HCT116 (cell line): ENCODE results near the gene ACSS3. TPM values are rescaled to one million over a fixed set of nuclear protein-coding genes. Genes with fewer than 3 reads are reported as not detected.

Experiments
- ATAC-seq: fragments of 200-7000 bp; cut with Tn5 transposase; 2 replicates; pipeline ENCODE4 v1.9.1; 2020; ENCODE audit warnings: mild to moderate bottlenecking, moderate library complexity
- BruUV-seq: library from RNA; stranded (reverse); fragments of 400-500 nt; replicated peaks from 2 replicates; lab custom pipeline; 2021; lab: Mats Ljungman, UMichigan
- CTCF ChIA-PET: fragments of 300-600 bp; sonication (Branson Sonifier 250); formaldehyde crosslinking; loops from one replicate; lab custom pipeline; 2021; ENCODE audit warnings: antibody characterized with exemption; lab: Charles Lee
- POLR2A ChIA-PET: fragments of 300-600, 350-600 bp; sonication (Branson Sonifier 250); formaldehyde crosslinking; loops from one replicate; lab custom pipeline; 2021; ENCODE audit warnings: antibody characterized with exemption; lab: Charles Lee
- RAD21 ChIA-PET, 2 experiments: fragments of 300-600 bp; sonication (Branson Sonifier 250); formaldehyde crosslinking; loops; one replicate each; lab custom pipeline; 2023; ENCODE audit warnings: low total read pairs in 2 of 2; ENCODE audit not compliant: uncharacterized antibody in 2 of 2, unreplicated experiment in 2 of 2, low non-redundant PET in 1 of 2; lab: Charles Lee
- DNase-seq: peaks from one replicate; pipeline ENCODE4 v3.0.0-alpha.2; 2010; ENCODE audit warnings: low read depth, low spot score
- H2AFZ ChIP-seq: fragments of 200-600 bp; shearing (Covaris generic), sonication (generic); 2 replicates; pipeline ENCODE4 v1.6.1; 2017; ENCODE audit warnings: low read depth, mixed run types, mixed read lengths, antibody characterized with exemption, low read length; ENCODE audit not compliant: poor library complexity, severe bottlenecking
- H3K27ac ChIP-seq: 2 replicates; pipeline ENCODE4 v1.5.1; 2012; ENCODE audit warnings: low read depth, low read length
- H3K27me3 ChIP-seq: fragments of 200-600 bp; sonication (generic); 2 replicates; pipeline ENCODE4 v1.6.1; 2016; ENCODE audit warnings: mixed run types, low read length, mixed read lengths; ENCODE audit not compliant: insufficient read depth
- H3K36me3 ChIP-seq, 2 experiments: fragments of 200-500 bp in 1 of 2; fragments of 200-600 bp in 1 of 2; sonication (Bioruptor generic) in 1 of 2; sonication (generic) in 1 of 2; 2 replicates each; pipeline versions ENCODE4 v1.5.1 to v1.6.1; 2014 to 2016; ENCODE audit warnings: low read length in 2 of 2, inconsistent platforms in 1 of 2, mixed read lengths in 1 of 2, mixed run types in 1 of 2; ENCODE audit not compliant: insufficient read depth in 2 of 2, control insufficient read depth in 1 of 2
- H3K4me1 ChIP-seq, 2 experiments: fragments of 200-600 bp in 1 of 2; sonication (generic) in 1 of 2; 2 replicates each; pipeline versions ENCODE4 v1.5.1 to v1.6.1; 2012 to 2017; ENCODE audit warnings: low read length in 2 of 2, inconsistent platforms in 1 of 2, mild to moderate bottlenecking in 1 of 2, mixed read lengths in 1 of 2, mixed run types in 1 of 2, moderate library complexity in 1 of 2; ENCODE audit not compliant: insufficient read depth in 2 of 2, control insufficient read depth in 1 of 2
- H3K4me2 ChIP-seq: fragments of 200-600 bp; sonication (generic); 2 replicates; pipeline ENCODE4 v1.6.1; 2017; ENCODE audit warnings: mixed run types, low read length, mixed read lengths
- H3K4me3 ChIP-seq, 2 experiments: fragments of 200-600 bp in 1 of 2; sonication (generic) in 1 of 2; replicated peaks in 1 of 2; 2 replicates each; pipeline ENCODE4 v1.5.1; 2011 to 2016; ENCODE audit warnings: low read length in 2 of 2, control low read depth in 1 of 2, low read depth in 1 of 2, mild to moderate bottlenecking in 1 of 2, mixed read lengths in 1 of 2, mixed run types in 1 of 2
- H3K79me2 ChIP-seq: fragments of 200-600 bp; sonication (generic); 2 replicates; pipeline ENCODE4 v1.6.1; 2017; ENCODE audit warnings: mild to moderate bottlenecking, mixed run types, low read length, moderate library complexity, mixed read lengths; ENCODE audit not compliant: insufficient read depth
- H3K9ac ChIP-seq: fragments of 200-600 bp; sonication (generic); 2 replicates; pipeline ENCODE4 v1.6.1; 2016; ENCODE audit warnings: low read length, mixed read lengths
- H3K9me2 ChIP-seq: fragments of 200-600 bp; sonication (generic), shearing (Covaris generic); 2 replicates; pipeline ENCODE4 v1.6.1; 2017; ENCODE audit warnings: mixed run types, mild to moderate bottlenecking, moderate library complexity; ENCODE audit not compliant: insufficient read depth
- H3K9me3 ChIP-seq, 2 experiments: fragments of 200-500 bp in 1 of 2; fragments of 200-600 bp in 1 of 2; sonication (Bioruptor generic) in 1 of 2; sonication (generic) in 1 of 2; 2 replicates each; pipeline ENCODE4 v1.6.1; 2014 to 2017; ENCODE audit warnings: low read length in 2 of 2, mixed read lengths in 2 of 2, inconsistent platforms in 1 of 2, low read depth in 1 of 2, mild to moderate bottlenecking in 1 of 2, mixed run types in 1 of 2, moderate library complexity in 1 of 2; ENCODE audit not compliant: control insufficient read depth in 1 of 2, insufficient read depth in 1 of 2
- H4K20me1 ChIP-seq: fragments of 200-600 bp; sonication (generic), shearing (Covaris generic); 2 replicates; pipeline ENCODE4 v1.6.1; 2017; ENCODE audit warnings: mixed run types, mild to moderate bottlenecking, moderate library complexity; ENCODE audit not compliant: insufficient read depth
- CBX3 ChIP-seq: IDR thresholded peaks from 2 replicates; pipeline ENCODE4 v1.6.1; 2012; ENCODE audit warnings: low read depth
- CEBPB ChIP-seq: IDR thresholded peaks from 2 replicates; pipeline ENCODE4 v1.6.1; 2012; ENCODE audit warnings: low read depth
- FOSL1 ChIP-seq: IDR thresholded peaks from 2 replicates; pipeline ENCODE4 v1.6.1; 2012; ENCODE audit warnings: low read depth
- POLR2A ChIP-seq: IDR thresholded peaks from 2 replicates; pipeline ENCODE4 v1.7.0; 2011; ENCODE audit warnings: borderline replicate concordance; ENCODE audit not compliant: insufficient read depth, insufficient read length; ENCODE audit errors: extremely low read depth
- POLR2AphosphoS5 ChIP-seq: IDR thresholded peaks from 2 replicates; pipeline ENCODE4 v1.6.1; 2011; ENCODE audit warnings: mild to moderate bottlenecking, low read depth, low read length, moderate library complexity
- TCF7L2 ChIP-seq: IDR thresholded peaks from 2 replicates; pipeline ENCODE4 v1.7.0; 2011; ENCODE audit warnings: borderline replicate concordance, inconsistent platforms; ENCODE audit not compliant: insufficient read depth, insufficient read length; ENCODE audit errors: extremely low read depth
- ZFX ChIP-seq: fragments of 450-650 bp; IDR thresholded peaks from 2 replicates; pipeline ENCODE4 v1.6.1; 2017
- ZNF274 ChIP-seq: fragments of 200-500 bp; sonication (Bioruptor generic); IDR thresholded peaks from 2 replicates; pipeline ENCODE4 v1.6.1; 2014; ENCODE audit warnings: mild to moderate bottlenecking, low read depth, low read length, inconsistent platforms
- intact Hi-C: fragments of 100-400 bp; cut with micrococcal nuclease; formaldehyde crosslinking; loops from 2 replicates; pipeline ENCODE4 v1.10.0; 2022
- total RNA-seq: library from RNA; stranded (reverse); gene quantifications from one replicate; pipeline ENCODE4 v1.2.1, GENCODE V29; 2021; ENCODE audit not compliant: unreplicated experiment
- TF ChIP-seq, protein P1 (sequence below): IDR thresholded peaks from 2 replicates; pipeline ENCODE4 v1.6.1; 2012
- TF ChIP-seq, protein P2 (sequence below): IDR thresholded peaks from 2 replicates; pipeline ENCODE4 v1.6.1; 2012; ENCODE audit warnings: low read depth
- TF ChIP-seq, protein P3 (sequence below): IDR thresholded peaks from 2 replicates; pipeline ENCODE4 v1.6.1; 2011; ENCODE audit warnings: mild to moderate bottlenecking, low read length, moderate library complexity; ENCODE audit not compliant: insufficient replicate concordance; ENCODE audit errors: extremely low read depth

Gene ACSS3
- total RNA-seq, 1 experiment from 2014 or later, result 0.30 TPM

DNA sequence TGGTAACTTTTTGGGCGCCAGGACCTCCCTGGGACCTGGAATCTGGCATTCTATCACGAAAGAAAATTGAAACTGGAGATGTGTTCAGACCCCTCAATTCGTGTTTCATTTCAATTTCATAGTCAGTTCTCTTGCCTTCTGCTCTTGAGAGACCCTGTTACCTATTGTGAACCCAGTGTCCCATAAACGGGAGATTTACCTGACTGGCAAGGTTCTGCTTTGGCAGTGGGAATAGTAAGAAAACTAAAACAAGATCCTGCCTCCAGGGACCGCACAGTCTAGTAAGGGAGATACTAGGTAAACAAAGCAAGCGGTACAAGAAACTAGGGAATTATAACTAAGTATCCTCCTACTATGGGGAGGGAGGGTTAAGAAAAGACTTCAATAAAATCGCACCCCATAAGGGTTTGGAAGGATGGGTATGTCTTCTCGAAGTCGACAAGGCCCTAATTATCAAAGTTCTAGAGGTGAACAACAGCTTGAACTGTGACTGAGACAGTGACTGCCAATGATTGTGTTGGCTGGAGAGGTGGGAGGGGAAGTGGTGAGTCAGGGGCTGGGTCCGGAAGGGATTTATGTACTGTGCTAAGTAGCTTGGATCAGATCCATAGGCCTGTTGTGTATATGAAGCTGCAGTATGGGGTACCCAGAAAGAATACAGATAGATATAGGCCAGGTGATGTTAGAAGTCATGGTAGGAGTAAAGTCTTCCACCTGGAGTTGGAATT, 754 bp downstream of the ACSS3 start:
- H4K20me1 ChIP-seq, result no peaks in the 10 kb centered on the region
- intact Hi-C loops, result no loop called here
- CTCF ChIA-PET, result no interaction called here
- no peak for TF ChIP-seq POLR2AphosphoS5
- no peak for TF ChIP-seq CEBPB
- TF ChIP-seq ZFX, result no peak
- no peak for TF ChIP-seq FOSL1
- no peak for TF ChIP-seq POLR2A
- TF ChIP-seq, protein P1, sequence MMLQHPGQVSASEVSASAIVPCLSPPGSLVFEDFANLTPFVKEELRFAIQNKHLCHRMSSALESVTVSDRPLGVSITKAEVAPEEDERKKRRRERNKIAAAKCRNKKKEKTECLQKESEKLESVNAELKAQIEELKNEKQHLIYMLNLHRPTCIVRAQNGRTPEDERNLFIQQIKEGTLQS, result no peak
- no peaks in the 10 kb centered on the region for H3K36me3 ChIP-seq
- POLR2A ChIA-PET, result no interaction called here
- BruUV-seq, result no TSS peak
- no peak overlapping the region for H3K27ac ChIP-seq
- no peaks in the 10 kb centered on the region for H3K79me2 ChIP-seq
- RAD21 ChIA-PET, result no interaction called here
- no peak overlapping the region for H3K9ac ChIP-seq
- no peaks in the 10 kb centered on the region for H3K4me1 ChIP-seq
- H3K27me3 ChIP-seq, result peaks cover 4% of the 10 kb centered on the region; the same call in 1 of the 2 replicates
- no peak overlapping the region for H2AFZ ChIP-seq
- H3K4me2 ChIP-seq, result no peak overlapping the region
- no peaks in the 10 kb centered on the region for H3K9me2 ChIP-seq
- ATAC-seq, result no peak
- no peak overlapping the region for H3K4me3 ChIP-seq
- no peaks in the 10 kb centered on the region for H3K9me3 ChIP-seq
- DNase-seq, result no peak

DNA sequence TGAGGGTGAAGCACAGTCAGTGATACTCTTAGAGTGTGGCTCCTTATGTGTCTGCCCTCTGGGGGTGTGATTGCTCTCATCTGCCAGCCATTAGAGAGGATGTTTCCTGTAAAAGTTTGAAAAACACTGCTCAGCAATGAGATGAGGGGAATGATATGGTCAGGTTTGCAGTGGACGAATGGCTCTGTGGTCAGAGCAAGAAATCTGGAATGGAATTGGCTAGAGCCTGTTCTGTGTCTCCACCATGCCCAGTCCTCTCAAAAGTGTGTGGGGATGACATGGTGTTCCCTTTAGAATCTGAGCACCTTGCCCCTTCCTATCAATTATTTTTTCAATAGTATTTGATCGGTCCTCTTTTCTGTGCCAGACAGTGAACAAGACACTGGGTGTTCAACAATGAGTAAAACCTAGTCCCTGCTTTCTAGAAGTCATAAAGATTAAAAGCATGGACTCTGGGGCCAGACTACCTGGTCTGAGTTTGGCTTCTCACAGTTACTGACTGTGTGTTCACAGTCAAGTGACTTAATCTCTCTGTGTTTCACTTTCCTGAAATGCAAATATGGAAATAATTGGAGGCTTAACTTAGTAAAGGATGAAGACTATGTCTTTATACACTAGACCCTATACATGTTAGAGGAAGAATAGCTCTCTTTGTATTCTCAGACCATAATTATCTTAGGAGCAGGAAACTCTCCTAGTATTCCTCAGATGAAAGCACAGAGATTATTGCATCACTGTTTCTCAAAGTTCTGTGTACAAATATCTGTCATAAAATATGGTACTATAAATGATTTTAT, 1.6 kb downstream of the ACSS3 start:
- POLR2A ChIA-PET, result no interaction called here
- intact Hi-C loops, result no loop called here
- H3K79me2 ChIP-seq, result no peaks in the 10 kb centered on the region
- no peaks in the 10 kb centered on the region for H3K9me2 ChIP-seq
- no peaks in the 10 kb centered on the region for H3K4me1 ChIP-seq
- no peak for DNase-seq
- no peak overlapping the region for H3K27ac ChIP-seq
- peaks cover 4% of the 10 kb centered on the region; the same call in 1 of the 2 replicates for H3K27me3 ChIP-seq
- no peak overlapping the region for H3K4me2 ChIP-seq
- CTCF ChIA-PET, result no interaction called here
- RAD21 ChIA-PET, result no interaction called here
- BruUV-seq, result no TSS peak
- ATAC-seq, result no peak
- no peaks in the 10 kb centered on the region for H3K36me3 ChIP-seq
- H3K9me3 ChIP-seq, result no peaks in the 10 kb centered on the region
- H3K9ac ChIP-seq, result no peak overlapping the region
- H4K20me1 ChIP-seq, result no peaks in the 10 kb centered on the region
- no peak overlapping the region for H2AFZ ChIP-seq
- no peak overlapping the region for H3K4me3 ChIP-seq
- TF ChIP-seq FOSL1 (no peak), ZNF274 (no peak), CEBPB (no peak), POLR2A (no peak), CBX3 (no peak), TCF7L2 (no peak)
- TF ChIP-seq, protein P2, sequence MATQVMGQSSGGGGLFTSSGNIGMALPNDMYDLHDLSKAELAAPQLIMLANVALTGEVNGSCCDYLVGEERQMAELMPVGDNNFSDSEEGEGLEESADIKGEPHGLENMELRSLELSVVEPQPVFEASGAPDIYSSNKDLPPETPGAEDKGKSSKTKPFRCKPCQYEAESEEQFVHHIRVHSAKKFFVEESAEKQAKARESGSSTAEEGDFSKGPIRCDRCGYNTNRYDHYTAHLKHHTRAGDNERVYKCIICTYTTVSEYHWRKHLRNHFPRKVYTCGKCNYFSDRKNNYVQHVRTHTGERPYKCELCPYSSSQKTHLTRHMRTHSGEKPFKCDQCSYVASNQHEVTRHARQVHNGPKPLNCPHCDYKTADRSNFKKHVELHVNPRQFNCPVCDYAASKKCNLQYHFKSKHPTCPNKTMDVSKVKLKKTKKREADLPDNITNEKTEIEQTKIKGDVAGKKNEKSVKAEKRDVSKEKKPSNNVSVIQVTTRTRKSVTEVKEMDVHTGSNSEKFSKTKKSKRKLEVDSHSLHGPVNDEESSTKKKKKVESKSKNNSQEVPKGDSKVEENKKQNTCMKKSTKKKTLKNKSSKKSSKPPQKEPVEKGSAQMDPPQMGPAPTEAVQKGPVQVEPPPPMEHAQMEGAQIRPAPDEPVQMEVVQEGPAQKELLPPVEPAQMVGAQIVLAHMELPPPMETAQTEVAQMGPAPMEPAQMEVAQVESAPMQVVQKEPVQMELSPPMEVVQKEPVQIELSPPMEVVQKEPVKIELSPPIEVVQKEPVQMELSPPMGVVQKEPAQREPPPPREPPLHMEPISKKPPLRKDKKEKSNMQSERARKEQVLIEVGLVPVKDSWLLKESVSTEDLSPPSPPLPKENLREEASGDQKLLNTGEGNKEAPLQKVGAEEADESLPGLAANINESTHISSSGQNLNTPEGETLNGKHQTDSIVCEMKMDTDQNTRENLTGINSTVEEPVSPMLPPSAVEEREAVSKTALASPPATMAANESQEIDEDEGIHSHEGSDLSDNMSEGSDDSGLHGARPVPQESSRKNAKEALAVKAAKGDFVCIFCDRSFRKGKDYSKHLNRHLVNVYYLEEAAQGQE, result no peak
- TF ChIP-seq, protein P3, sequence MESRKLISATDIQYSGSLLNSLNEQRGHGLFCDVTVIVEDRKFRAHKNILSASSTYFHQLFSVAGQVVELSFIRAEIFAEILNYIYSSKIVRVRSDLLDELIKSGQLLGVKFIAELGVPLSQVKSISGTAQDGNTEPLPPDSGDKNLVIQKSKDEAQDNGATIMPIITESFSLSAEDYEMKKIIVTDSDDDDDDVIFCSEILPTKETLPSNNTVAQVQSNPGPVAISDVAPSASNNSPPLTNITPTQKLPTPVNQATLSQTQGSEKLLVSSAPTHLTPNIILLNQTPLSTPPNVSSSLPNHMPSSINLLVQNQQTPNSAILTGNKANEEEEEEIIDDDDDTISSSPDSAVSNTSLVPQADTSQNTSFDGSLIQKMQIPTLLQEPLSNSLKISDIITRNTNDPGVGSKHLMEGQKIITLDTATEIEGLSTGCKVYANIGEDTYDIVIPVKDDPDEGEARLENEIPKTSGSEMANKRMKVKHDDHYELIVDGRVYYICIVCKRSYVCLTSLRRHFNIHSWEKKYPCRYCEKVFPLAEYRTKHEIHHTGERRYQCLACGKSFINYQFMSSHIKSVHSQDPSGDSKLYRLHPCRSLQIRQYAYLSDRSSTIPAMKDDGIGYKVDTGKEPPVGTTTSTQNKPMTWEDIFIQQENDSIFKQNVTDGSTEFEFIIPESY, result no peak
- TF ChIP-seq, protein P1, result no peak
